HepG2 (cell line): ENCODE data around the gene ZNF667. TPM values are rescaled to one million over a fixed set of nuclear protein-coding genes. Genes with fewer than 3 reads are reported as not detected.
A peak's percentile ranks its signal among the peaks of the same experiment; 100 is the strongest.

Source experiments
- BCL6 ChIP-seq: IDR thresholded peaks from 2 replicates; pipeline ENCODE4 v1.6.1; 2016; ENCODE audit warnings: missing genetic modification reagents, missing compliant biosample characterization
- CEBPB ChIP-seq: IDR thresholded peaks from 2 replicates; pipeline ENCODE4 v1.6.1; 2011; ENCODE audit warnings: low read depth, low read length, improper control_type of control experiment, borderline replicate concordance
- EZH2 ChIP-seq: conservative IDR thresholded peaks from 2 replicates; pipeline ENCODE4 v1.6.1; 2012; ENCODE audit warnings: mild to moderate bottlenecking, low read depth, low read length, moderate library complexity
- HES4 ChIP-seq: sonication (generic); formaldehyde crosslinking; IDR thresholded peaks from 2 replicates; pipeline ENCODE4 v1.9.0; 2021; ENCODE audit warnings: mild to moderate bottlenecking, missing genetic modification reagents, borderline replicate concordance
- IRF2 ChIP-seq: IDR thresholded peaks from 2 replicates; pipeline ENCODE4 v1.6.1; 2018; ENCODE audit warnings: missing genetic modification reagents, missing compliant biosample characterization
- JDP2 ChIP-seq: sonication (generic); formaldehyde crosslinking; IDR thresholded peaks from 2 replicates; pipeline ENCODE4 v1.8.1; 2022; ENCODE audit warnings: missing genetic modification reagents, borderline replicate concordance
- LCORL ChIP-seq, 2 experiments: fragments of 450-650 bp in 1 of 2; sonication (generic) in 1 of 2; formaldehyde crosslinking in 1 of 2; IDR thresholded peaks; 2 replicates each; pipeline versions ENCODE4 v1.5.0 to v1.6.1; 2017 to 2020; ENCODE audit warnings: antibody characterized with exemption in 1 of 2, missing genetic modification reagents in 1 of 2
- MAF1 ChIP-seq: sonication (generic); formaldehyde crosslinking; IDR thresholded peaks from 2 replicates; pipeline ENCODE4 v1.5.0; 2020; ENCODE audit warnings: missing genetic modification reagents, borderline replicate concordance
- MEIS1 ChIP-seq: sonication (generic); formaldehyde crosslinking; IDR thresholded peaks from 2 replicates; pipeline ENCODE4 v1.9.0; 2021; ENCODE audit warnings: mild to moderate bottlenecking, missing genetic modification reagents, moderate library complexity, borderline replicate concordance
- NCOA5 ChIP-seq: sonication (generic); formaldehyde crosslinking; IDR thresholded peaks from 2 replicates; pipeline ENCODE4 v1.4.0; 2020; ENCODE audit warnings: missing genetic modification reagents
- PHB2 ChIP-seq: fragments of 450-650 bp; IDR thresholded peaks from 2 replicates; pipeline ENCODE4 v1.6.1; 2018; ENCODE audit not compliant: partially characterized antibody
- REPIN1 ChIP-seq: sonication (generic); formaldehyde crosslinking; IDR thresholded peaks from 2 replicates; pipeline ENCODE4 v1.8.0; 2022; ENCODE audit warnings: missing genetic modification reagents, low read depth, mild to moderate bottlenecking, borderline replicate concordance
- RFXANK ChIP-seq: IDR thresholded peaks from 2 replicates; pipeline ENCODE4 v1.6.1; 2016
- SATB2 ChIP-seq: sonication (generic); formaldehyde crosslinking; IDR thresholded peaks from 2 replicates; pipeline ENCODE4 v1.5.0; 2020; ENCODE audit warnings: missing genetic modification reagents
- TARDBP ChIP-seq: sonication (generic); formaldehyde crosslinking; IDR thresholded peaks from 2 replicates; pipeline ENCODE4 v1.8.0; 2022; ENCODE audit warnings: mild to moderate bottlenecking, missing genetic modification reagents
- TCF12 ChIP-seq, 2 experiments: fragments of 450-650 bp in 1 of 2; sonication (generic) in 1 of 2; formaldehyde crosslinking in 1 of 2; IDR thresholded peaks; 2 replicates each; pipeline versions ENCODE4 v1.6.1 to v1.8.0; 2017 to 2022; ENCODE audit warnings: antibody characterized with exemption in 1 of 2, mild to moderate bottlenecking in 1 of 2, missing genetic modification reagents in 1 of 2, moderate library complexity in 1 of 2
- ZC3H13 ChIP-seq: sonication (generic); formaldehyde crosslinking; IDR thresholded peaks from 2 replicates; pipeline ENCODE4 v1.8.1; 2023; ENCODE audit warnings: mild to moderate bottlenecking, missing genetic modification reagents, moderate library complexity
- ZNF446 ChIP-seq: sonication (generic); formaldehyde crosslinking; IDR thresholded peaks from 2 replicates; pipeline ENCODE4 v1.5.0; 2020; ENCODE audit warnings: mild to moderate bottlenecking, missing genetic modification reagents
- ZNF780A ChIP-seq: sonication (generic); formaldehyde crosslinking; IDR thresholded peaks from 2 replicates; pipeline ENCODE4 v1.8.0; 2022; ENCODE audit warnings: mild to moderate bottlenecking, missing genetic modification reagents, moderate library complexity
- ZNF790 ChIP-seq: sonication (generic); formaldehyde crosslinking; IDR thresholded peaks from 2 replicates; pipeline ENCODE4 v1.8.0; 2022; ENCODE audit warnings: missing genetic modification reagents, mild to moderate bottlenecking, borderline replicate concordance
- ZSCAN29 ChIP-seq: sonication (generic); formaldehyde crosslinking; conservative IDR thresholded peaks from 2 replicates; pipeline ENCODE4 v1.4.0; 2020; ENCODE audit warnings: mild to moderate bottlenecking, missing genetic modification reagents
- polyA plus RNA-seq, 8 experiments: library from polyadenylated mRNA; depleted of rRNA in 3 of 8; stranded (reverse) in 7 of 8; unstranded in 1 of 8; fragments of >200 nt; fragmentation: Illumina TruSeq in 4 of 8; extraction: Trizol in 4 of 8; gene quantifications; 2 replicates each; pipeline versions ENCODE4 v1.2.1 to v1.2.3, GENCODE V29; 2011 to 2016; ENCODE audit warnings: low read depth in 4 of 8, missing spikeins in 1 of 8, mixed read lengths in 1 of 8; ENCODE audit not compliant: insufficient read depth in 1 of 8
- total RNA-seq, 5 experiments: library from RNA; depleted of rRNA; stranded (reverse); fragments of >200 nt; fragmentation: Illumina TruSeq; extraction: Trizol; gene quantifications; 2 replicates each; pipeline ENCODE4 v1.2.3, GENCODE V29; 2016; ENCODE audit warnings: low read depth in 1 of 5
- TF ChIP-seq, protein P1 (sequence below): IDR thresholded peaks from 2 replicates; pipeline ENCODE4 v1.4.0; 2020; ENCODE audit warnings: mild to moderate bottlenecking, missing genetic modification reagents
- TF ChIP-seq, protein P2 (sequence below): sonication (generic); formaldehyde crosslinking; IDR thresholded peaks from 2 replicates; pipeline ENCODE4 v1.5.0; 2020; ENCODE audit warnings: mild to moderate bottlenecking, low read depth, missing genetic modification reagents, borderline replicate concordance
- TF ChIP-seq, protein P3 (sequence below): fragments of 450-650 bp; IDR thresholded peaks from 2 replicates; pipeline ENCODE4 v1.6.1; 2016

Gene ZNF667
- total and polyA plus RNA-seq, 2 of the 13 experiments (the other 11 are each of a cell fraction or from before 2014, with no cell fraction given), result not detected

DNA sequence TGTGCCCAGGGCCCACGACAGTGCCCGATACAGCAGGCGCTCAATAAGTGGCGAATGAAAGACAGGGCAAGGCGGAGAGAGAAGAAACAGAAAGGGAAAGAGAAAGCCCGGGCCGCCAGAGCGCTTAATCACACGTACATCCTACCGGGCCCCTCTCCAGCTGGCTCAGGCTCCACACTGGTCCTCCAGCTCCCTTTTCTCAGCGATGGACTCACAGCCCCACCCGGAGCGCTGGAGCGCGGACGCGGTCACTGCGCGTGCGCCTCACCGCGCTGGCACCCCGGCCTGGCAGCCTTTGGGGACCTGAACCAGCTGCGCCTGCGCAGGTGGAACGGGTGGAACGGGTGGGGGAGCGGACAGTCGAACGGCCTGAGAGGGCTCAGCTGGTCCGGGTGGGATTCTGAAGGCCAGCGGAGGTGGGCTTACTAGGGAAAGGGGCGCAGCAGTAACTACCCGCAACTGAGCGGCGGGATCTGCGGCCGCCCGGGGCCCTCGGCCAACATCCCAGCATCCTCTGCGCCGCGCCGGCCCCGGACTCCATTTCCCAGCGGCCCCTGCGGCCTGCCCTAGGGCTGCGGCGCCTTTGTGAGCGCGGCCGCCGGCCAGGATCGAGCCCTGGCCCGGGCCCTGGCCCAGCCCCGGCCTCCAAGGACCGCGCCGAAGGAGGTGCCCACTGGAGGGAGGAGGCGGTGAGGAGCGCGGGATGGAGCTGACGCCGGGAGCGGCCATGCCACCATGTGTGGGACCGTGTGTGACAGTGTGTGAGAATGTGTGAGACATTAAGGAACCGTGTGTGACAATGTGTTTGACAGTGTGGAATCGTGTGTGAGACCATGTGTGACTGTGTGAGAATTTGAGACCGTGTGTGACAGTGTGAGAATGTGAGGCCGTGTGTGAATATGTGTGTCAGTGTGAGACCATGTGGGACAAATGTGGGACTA, 73.1 kb downstream of the ZNF667 start, which contains the start of gene ZNF583 (continued):
- peak; percentile 28; the same call in 1 of the 2 replicates for TF ChIP-seq LCORL (IDR thresholded peaks at IDR 0.05)
- TF ChIP-seq LCORL (CRISPR knock-in tag; IDR thresholded peaks at IDR 0.05), result no peak
- peak; percentile 70; the same call in 1 of the 2 replicates for TF ChIP-seq MAF1 (CRISPR knock-in tag)
- 0 out of 2 replicates have a peak, but pooled peaks have one; percentile 22 for TF ChIP-seq MEIS1 (CRISPR knock-in tag)
- peak; percentile 74; the same call in 1 of the 2 replicates for TF ChIP-seq SATB2 (CRISPR knock-in tag)
- no peak for TF ChIP-seq REPIN1 (CRISPR knock-in tag)
- no peak for TF ChIP-seq EZH2
- no peak for TF ChIP-seq CEBPB
- TF ChIP-seq PHB2, result no peak
- no peak for TF ChIP-seq RFXANK (CRISPR knock-in tag)
- no peak for TF ChIP-seq NCOA5 (CRISPR knock-in tag)
- peak; percentile 77 for TF ChIP-seq ZC3H13 (CRISPR knock-in tag)
- no peak for TF ChIP-seq JDP2 (CRISPR knock-in tag)
- TF ChIP-seq ZNF446 (CRISPR knock-in tag), result 0 out of 2 replicates have a peak, but pooled peaks have one; percentile 43
- no peak for TF ChIP-seq TCF12 (IDR thresholded peaks at IDR 0.05)
- 0 out of 2 replicates have a peak, but pooled peaks have one; percentile 58 for TF ChIP-seq TCF12 (CRISPR knock-in tag; IDR thresholded peaks at IDR 0.05)
- peak; percentile 51; the same call in 1 of the 2 replicates for TF ChIP-seq HES4 (CRISPR knock-in tag)
- no peak for TF ChIP-seq BCL6 (CRISPR knock-in tag)
- no peak for TF ChIP-seq ZNF780A (CRISPR knock-in tag)
- TF ChIP-seq IRF2 (CRISPR knock-in tag), result peak; percentile 99
- peak; percentile 74; the same call in 1 of the 2 replicates for TF ChIP-seq TARDBP
- TF ChIP-seq, protein P1, sequence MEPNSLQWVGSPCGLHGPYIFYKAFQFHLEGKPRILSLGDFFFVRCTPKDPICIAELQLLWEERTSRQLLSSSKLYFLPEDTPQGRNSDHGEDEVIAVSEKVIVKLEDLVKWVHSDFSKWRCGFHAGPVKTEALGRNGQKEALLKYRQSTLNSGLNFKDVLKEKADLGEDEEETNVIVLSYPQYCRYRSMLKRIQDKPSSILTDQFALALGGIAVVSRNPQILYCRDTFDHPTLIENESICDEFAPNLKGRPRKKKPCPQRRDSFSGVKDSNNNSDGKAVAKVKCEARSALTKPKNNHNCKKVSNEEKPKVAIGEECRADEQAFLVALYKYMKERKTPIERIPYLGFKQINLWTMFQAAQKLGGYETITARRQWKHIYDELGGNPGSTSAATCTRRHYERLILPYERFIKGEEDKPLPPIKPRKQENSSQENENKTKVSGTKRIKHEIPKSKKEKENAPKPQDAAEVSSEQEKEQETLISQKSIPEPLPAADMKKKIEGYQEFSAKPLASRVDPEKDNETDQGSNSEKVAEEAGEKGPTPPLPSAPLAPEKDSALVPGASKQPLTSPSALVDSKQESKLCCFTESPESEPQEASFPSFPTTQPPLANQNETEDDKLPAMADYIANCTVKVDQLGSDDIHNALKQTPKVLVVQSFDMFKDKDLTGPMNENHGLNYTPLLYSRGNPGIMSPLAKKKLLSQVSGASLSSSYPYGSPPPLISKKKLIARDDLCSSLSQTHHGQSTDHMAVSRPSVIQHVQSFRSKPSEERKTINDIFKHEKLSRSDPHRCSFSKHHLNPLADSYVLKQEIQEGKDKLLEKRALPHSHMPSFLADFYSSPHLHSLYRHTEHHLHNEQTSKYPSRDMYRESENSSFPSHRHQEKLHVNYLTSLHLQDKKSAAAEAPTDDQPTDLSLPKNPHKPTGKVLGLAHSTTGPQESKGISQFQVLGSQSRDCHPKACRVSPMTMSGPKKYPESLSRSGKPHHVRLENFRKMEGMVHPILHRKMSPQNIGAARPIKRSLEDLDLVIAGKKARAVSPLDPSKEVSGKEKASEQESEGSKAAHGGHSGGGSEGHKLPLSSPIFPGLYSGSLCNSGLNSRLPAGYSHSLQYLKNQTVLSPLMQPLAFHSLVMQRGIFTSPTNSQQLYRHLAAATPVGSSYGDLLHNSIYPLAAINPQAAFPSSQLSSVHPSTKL (CRISPR knock-in tag), result no peak
- no peak for TF ChIP-seq ZSCAN29
- TF ChIP-seq, protein P2, sequence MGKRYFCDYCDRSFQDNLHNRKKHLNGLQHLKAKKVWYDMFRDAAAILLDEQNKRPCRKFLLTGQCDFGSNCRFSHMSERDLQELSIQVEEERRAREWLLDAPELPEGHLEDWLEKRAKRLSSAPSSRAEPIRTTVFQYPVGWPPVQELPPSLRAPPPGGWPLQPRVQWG (CRISPR knock-in tag), result no peak
- TF ChIP-seq ZNF790 (CRISPR knock-in tag), result no peak
- TF ChIP-seq, protein P3, sequence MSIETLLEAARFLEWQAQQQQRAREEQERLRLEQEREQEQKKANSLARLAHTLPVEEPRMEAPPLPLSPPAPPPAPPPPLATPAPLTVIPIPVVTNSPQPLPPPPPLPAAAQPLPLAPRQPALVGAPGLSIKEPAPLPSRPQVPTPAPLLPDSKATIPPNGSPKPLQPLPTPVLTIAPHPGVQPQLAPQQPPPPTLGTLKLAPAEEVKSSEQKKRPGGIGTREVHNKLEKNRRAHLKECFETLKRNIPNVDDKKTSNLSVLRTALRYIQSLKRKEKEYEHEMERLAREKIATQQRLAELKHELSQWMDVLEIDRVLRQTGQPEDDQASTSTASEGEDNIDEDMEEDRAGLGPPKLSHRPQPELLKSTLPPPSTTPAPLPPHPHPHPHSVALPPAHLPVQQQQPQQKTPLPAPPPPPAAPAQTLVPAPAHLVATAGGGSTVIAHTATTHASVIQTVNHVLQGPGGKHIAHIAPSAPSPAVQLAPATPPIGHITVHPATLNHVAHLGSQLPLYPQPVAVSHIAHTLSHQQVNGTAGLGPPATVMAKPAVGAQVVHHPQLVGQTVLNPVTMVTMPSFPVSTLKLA, result peak; percentile 40; the same call in 1 of the 2 replicates
